GM19240 (cell line): ENCODE data around the gene MEPCE.

ENCODE experiments used
- DNase-seq: peaks from one replicate; pipeline ENCODE4 v3.0.0; 2011; ENCODE audit warnings: low spot score; ENCODE audit not compliant: insufficient read length

MEPCE gene

DNA sequence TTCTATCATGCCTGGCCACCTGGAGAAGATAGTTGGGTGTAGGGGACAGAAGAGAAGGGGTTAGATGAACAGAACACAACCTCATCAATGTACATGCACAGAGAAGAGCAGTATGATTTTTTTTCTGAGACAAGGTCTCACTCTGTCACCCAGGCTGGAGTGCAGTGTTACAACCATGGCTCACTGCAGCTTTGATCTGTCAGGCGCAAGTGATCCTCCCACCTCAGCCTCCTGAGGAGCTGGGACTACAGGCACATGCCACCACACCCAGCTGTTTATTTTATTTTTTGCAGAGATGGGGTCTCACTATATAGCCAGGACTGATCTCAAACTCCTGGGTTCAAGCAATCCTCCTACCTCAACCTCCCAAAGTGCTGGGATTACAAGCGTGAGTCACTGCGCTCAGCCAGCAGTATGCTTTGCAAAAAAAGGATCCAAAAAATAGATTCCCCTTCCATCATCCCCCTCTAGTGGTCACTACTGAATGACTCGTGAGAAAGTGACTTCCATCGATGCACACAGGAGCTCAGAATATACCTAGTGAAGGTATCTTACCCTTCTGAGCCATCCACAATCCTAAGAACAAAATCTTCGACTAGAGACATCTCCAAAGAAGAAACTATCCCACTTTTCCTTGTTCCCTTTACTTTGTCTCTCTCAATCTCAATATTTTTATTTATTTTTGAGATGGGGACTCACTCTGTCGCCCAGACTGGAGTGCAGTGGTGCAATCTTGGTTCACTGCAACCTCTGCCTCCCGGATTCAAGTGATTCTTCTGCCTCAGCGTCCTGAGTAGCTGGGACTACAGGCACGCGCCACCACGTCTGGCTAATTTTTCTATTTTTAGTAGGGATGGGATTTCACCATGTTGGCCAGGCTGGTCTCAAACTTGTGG lies 22.1 kb upstream of the MEPCE start:
- peak; percentile 41 for DNase-seq

DNA sequence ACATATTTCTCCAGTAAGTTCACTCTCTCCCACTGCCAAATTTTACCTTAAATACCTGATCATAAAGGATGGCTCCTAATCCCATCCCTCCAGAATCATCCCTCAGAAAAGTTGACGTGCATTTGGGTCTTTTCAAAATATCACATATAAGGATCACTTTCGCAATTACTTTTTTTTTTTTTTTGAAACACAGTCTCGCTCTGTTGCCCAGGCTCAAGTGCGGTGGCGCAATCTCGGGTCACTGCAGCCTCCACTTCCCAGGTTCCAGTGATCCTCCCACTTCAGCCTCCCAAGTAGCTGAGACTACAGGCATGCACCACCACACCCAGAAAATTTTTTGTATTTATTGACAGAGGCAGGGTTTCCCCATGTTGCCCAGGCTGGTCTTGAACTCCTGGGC lies 18.5 kb upstream of the MEPCE start:
- no peak for DNase-seq

DNA sequence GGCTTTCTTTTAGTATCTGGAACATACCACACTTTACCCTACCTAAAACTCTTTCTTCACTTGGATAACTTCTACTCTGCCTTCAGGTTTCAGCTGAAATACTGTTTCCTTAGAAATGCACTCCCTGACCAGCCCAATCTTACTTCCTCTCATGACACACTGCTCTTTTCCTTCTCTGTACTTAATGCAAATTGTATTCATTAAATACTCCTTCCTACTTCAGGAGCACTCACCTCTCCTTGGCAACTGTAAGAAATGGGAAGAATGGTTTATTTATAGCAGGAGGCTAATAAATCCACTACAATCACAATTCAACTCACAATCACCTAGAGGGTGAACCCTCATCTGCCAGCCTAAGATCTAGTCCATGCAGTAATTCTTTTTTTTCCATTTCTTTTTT lies 16.3 kb upstream of the MEPCE start:
- no peak for DNase-seq

DNA sequence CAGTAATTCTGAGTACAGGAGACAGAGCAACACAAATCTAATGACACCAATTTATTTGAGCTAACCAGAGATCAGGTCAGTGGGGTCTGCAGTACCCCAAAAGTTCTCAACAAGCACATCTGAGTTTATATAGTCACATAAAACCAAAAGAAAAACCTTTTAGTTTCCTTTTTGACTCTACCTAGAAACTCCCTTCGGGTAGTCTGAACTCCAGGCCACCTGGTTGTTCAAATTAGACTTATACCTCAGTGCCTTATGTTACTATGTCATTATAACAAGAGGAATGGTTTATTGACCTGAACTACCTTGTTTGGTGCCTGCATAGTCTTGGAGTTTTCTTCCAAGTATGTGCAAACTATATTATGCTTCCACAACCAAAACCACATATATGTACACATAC lies 15.7 kb upstream of the MEPCE start:
- DNase-seq = no peak

DNA sequence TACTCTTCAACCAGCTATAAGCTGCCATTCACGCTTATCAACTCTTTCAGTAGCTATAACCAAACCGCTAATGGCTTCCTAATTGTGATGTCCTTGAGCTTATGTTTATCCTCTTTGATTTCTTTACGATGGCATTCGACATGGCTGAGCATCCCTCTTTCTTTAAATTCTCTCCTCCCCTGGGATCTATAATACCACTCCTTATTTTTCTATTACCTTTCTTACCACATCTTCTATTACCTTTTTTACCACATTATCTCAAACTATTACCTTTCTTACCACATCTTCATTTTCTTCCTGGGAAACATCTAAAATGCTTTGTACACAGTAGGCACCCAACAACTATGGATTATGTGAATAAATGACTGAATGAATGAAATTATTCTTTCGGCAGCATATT lies 14.2 kb upstream of the MEPCE start:
- DNase-seq = no peak

DNA sequence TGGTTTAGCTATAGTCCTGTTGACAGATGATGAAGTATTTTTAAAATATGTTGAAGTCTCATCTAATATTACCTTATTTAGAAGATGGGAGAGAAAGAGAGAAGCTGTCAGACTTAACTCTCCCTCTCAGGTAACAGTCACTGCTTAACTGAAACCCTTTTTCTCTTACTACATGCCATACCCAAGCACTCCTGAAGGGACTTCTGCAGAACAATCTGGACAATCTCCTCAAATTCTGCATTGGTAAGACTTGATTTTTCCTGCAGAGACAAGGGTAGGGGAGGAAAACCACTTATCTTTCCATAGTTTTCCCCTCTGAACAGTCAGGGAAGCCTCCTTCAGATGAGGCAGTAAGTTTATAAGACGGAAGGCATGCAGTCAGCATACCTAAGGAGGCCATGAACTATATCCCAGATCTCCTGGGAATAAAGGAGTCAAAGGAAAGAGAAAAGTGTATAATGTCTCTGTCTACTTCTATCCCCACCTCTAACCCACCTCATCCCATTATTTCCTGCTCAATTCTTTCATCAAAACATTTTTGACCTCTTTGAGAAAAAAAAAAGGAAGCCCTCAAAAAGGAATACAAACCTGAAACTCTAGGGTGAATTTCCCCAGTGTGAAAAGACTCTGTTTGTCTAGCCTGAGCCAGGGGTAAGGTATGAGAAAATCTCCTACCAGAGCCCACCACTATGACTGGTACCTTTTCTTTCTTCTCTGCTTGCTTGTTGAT lies 10.5 kb upstream of the MEPCE start:
- DNase-seq = no peak

DNA sequence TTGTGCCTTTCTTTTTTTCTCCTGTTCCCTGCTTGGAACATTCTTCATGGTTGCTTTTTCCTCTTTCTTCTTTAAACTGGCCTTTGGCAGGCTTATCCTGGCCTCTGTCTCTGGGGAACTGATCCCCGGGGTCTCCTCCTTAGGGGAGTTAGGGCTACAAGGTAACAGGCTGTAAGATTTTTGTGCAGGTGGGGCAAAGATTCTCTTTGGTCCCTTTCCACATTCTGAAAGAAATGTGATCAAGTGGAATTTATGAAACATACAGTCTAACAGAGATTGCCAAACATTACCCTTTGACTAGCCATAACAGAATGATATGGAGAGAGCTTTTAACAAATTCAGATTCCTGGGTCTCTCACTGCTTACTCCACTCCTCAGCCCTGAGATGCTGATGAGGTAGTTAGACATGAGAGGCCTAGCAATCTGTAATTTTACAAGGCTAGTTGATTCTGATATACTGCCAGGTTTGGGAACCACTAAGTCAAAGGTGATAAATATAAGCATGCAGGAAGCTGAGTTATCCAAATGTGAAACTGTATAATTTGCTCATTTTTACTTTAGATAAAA lies 9.9 kb upstream of the MEPCE start:
- no peak for DNase-seq

DNA sequence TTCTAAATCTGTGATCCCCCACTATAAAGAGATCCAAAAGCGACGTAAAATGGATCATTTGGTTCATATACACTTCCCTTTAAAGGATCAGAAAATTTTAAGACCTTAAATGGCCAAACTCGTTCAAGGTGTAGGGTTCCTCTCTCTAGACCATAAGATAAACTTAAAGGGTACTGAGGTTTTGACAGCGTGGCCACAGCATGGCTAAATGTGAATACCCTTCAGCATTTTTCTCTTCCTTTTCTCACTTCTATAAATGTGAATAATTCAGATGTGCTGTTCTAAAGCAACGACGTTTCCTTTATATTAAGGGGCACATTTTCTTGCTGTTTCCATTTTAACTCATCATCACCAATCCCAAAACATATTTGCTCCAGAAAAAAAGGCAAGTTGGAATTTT lies 6.3 kb upstream of the MEPCE start:
- DNase-seq = no peak

DNA sequence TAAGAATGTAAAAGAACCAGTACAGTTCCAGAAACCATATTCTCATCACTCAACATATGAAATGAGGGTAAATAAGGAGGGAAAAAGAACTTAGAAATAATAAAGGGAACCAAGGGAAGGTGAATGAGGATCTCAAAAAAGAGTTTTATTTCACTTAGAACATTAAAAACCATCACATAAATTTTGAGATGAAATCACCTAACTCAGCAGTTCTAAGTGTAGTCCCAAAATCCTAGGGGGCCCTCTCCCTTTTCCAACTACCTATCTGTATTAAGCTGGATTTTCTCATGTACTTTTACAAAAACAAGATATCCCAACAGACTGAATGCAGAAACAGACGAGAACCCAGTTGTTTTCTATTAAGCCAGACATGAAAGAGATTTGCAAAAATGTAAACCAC lies 4.3 kb upstream of the MEPCE start:
- no peak for DNase-seq

DNA sequence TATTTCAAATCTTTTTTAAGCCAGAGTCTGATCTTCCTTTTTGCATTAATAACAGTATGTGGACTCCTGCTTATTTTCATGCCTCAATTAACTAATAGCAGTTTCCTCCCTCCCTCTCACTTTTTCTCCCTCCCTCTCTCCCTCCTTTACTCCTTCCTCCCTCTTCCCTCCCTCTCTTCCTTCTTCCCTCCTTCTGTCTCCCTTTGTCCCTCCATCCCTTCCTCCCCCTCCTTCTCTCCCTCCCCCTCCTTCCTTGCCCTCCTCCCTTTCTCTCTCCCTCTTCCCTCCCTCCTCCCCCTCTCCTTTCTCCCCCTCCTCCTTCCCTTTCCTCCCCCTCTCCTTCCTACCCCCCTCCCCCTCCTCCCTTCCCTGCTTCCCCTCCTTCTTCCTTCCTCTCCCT lies 3.1 kb upstream of the MEPCE start:
- no peak for DNase-seq

DNA sequence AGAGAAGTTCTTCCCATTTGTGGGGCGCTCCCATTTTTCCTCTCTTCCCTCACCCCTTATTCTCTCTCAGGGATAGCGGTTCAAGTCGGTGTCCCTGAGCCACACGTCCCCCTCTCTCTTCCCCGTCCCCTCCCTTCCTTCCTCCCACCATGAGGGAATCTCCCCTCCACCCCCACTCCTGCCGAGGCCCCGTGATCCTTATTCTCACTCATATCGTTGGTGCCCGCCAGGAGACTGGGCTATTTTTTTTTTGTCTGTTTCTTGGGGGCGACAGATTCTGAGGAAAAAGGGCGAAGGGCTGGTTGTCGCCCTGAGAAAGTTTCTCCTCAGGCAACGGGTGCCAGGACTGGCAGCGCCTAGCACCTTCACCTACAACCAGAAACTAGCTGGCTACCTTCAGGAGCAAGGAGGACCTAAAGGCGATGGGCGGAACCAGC lies 1.9 kb upstream of the MEPCE start:
- DNase-seq = no peak

DNA sequence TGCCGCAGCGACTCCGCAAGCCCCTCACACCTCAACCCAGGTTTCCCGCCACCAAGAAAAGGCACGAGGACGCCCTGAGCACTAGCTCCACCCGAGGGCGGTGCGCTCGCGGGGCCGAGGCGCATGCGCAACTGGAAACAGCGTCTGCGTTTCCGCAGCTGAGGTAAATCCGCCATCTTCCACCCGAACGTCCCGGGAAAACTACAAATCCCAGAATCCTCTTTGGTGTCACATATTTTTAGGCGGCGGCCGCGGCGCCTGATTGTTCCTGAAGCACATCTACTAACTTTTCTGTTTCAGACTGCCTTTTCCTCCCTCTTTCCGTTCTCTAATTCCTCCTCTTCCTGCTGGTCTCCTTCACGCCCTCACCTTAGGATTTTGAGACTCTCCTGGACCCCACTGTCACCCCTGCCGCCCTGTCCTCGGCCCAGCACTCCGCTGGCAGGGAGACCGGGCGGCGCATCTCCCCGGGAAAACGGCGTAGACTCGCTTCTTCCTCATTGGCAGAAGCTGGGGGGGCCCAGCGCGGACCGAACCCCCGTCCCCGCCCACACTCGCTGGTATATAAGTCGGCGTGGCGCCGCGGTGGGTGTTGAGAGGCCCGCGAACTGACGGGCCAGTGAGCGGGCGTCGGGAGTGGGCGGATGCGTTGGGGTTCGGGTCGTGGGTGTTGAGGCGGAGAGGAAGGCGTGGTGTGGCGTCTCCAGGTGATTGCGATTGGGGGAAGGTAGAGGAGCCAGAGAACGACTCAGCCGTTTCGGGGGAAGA lies 1.2 kb upstream of the MEPCE start, which contains the start of gene ZCWPW1:
ZCWPW1 (minus strand) TSS at position 505 of the 768 bp plus-strand sequence. CDS start 8,054 bp downstream, outside the sequence.
- peak; percentile 71 for DNase-seq

DNA sequence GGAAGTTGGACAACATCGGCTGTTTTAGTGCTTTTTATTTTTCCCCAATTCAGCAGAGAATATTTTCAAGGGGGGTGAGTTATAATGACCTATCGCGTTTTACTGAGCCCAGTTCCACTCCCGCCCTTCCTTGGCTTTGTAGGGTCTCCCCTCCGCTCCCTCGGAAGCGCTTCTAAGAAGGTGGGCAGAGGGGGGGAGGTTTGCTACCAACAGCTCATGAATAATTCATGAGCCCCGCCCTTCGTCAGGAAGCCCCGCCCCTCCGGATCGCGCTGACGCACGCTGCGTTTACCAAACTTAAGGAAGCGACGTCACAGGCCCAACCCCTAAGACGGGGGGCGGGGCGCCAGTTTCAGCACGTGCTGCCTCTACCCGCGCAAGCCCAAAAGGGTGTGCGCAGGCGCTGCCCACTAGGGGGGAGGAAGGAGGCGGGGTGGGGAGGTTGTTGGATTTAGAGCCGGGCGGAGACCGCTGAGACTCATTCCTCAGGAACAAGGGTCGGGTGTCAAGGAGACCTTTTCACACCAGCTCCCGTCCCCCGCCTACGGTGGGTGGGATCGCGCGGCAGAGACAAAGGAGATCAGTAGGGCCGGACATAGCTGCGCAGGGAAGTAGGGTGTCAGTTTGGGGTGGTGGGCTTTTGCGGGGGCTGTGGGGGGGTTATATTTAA lies 529 bp upstream of the MEPCE start:
- peak; percentile 71 for DNase-seq

DNA sequence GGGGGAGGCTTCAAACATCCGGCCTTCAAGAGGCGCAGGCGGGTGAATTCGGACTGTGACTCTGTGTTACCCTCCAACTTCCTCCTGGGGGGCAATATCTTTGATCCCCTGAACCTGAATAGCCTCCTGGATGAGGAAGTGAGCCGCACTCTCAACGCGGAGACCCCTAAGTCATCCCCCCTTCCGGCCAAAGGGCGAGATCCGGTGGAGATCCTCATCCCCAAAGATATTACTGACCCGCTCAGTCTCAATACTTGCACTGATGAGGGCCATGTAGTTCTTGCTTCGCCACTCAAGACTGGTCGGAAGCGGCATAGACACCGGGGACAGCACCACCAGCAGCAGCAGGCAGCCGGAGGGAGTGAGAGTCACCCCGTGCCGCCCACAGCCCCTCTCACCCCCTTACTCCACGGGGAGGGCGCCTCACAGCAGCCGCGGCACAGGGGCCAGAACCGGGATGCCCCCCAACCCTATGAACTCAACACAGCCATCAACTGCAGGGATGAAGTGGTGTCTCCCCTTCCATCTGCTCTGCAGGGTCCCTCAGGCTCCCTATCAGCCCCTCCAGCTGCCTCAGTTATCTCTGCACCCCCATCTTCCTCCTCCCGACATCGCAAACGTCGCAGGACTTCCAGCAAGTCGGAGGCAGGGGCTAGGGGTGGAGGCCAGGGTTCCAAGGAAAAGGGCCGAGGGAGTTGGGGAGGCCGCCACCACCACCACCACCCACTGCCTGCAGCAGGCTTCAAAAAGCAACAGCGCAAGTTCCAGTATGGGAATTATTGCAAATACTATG lies 1.1 kb downstream of the MEPCE start:
- DNase-seq = no peak

DNA sequence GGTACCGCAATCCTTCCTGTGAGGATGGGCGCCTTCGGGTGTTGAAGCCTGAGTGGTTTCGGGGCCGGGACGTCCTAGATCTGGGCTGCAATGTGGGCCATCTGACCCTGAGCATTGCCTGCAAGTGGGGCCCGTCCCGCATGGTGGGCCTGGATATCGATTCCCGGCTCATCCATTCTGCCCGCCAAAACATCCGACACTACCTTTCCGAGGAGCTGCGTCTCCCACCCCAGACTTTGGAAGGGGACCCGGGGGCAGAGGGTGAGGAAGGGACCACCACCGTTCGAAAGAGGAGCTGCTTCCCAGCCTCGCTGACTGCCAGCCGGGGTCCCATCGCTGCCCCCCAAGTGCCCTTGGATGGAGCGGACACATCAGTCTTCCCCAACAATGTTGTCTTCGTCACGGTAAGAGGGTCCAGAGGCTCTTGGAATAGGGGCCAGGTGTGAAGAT lies 1.7 kb downstream of the MEPCE start:
- DNase-seq = no peak

DNA sequence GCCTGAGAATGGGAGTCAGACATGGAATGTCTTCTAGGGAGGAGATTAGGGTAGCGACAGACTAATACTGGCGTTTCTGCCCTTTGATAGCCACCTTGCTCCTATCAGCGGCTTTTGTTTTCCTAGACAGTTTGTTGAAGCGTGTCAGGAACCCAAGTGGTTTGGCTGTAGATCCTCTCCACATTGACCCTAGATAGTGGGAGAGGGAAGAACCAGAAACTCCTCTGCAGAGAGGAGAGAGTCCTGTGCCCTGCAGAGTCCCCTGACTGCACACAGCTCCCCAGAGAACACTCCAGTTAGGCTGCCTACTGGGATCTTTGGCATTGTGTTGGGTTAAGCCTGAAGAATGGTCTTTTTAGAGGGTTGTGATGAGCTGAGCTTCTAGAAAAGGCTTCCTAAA lies 2.4 kb downstream of the MEPCE start:
- DNase-seq = no peak

DNA sequence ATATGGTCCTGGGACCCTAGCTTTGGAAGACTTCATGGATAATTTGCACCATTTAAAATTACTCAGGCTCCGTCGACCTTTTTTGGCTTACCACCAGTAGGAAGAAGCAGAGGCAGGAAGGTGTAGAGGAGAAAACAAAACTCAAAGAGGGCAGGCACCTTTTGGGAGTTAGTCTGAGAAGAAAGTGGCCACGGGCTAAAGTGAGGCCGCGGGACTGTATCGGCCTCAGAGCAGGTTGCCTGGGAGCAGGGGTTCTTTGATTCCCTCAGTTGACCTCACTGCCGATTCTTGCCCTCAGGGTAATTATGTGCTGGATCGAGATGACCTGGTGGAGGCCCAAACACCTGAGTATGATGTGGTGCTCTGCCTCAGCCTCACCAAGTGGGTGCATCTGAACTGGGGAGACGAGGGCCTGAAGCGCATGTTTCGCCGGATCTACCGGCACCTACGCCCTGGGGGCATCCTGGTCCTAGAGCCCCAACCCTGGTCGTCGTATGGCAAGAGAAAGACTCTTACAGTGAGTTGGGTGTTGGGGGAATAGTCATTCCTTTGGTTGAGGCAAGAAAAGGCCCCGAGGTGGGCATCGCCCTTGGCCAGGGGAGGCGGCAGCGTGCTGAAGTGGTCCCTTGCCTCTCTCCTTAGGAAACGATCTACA lies 3.1 kb downstream of the MEPCE start:
- no peak for DNase-seq

DNA sequence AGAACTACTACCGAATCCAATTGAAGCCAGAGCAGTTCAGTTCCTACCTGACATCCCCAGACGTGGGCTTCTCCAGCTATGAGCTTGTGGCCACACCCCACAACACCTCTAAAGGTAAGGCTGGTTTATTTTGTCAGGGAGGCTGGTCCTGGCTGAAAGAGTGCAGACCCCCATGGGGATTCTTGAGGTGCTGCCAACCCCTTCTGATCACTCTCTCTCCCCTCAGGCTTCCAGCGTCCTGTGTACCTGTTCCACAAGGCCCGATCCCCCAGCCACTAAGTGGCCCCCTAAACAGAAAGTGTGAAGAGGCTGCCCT lies 3.6 kb downstream of the MEPCE start:
- no peak for DNase-seq

DNA sequence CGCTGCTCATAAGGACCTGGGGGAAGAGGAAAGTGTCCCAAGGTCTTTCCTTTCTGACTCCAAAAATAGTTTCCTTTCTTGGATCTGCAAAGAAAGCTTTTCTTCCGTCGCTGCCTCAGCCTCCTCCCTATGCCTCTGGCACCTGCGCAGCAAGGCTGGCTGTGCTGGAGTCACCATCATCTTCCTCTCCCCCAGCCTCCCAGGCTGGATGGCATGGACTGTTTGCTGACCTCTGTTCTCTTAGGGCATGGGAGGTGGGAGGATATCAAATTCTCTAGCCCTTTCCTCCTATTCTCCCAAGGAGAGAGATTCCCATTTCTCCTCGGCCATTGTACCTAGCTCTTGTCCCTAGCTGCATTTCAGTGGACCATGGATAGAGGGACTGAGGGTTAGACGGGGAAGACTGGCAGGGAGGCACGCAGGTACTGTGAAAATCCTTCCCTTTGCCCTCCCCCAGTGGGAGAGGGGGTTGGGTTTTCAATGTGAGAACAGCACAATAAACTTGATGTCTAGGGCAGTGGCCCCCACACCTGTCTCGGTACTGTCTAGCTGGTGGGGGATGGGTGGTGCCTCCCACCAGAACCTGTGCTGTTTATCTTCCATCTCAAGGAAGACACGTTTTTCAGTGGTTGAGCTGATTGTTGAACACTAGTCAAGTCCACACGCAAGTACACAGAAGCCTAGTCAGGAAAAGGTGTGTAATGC lies 4.1 kb downstream of the MEPCE start:
- DNase-seq = no peak
